DMS79 treated with DMSO at 0.1 percent for 48 hours (cell line): ENCODE measurements around the gene ASTN1.

Experiments
- DNase-seq: peaks from one replicate; lab custom pipeline; 2025; lab: John Stamatoyannopoulos, UW

Gene ASTN1

DNA sequence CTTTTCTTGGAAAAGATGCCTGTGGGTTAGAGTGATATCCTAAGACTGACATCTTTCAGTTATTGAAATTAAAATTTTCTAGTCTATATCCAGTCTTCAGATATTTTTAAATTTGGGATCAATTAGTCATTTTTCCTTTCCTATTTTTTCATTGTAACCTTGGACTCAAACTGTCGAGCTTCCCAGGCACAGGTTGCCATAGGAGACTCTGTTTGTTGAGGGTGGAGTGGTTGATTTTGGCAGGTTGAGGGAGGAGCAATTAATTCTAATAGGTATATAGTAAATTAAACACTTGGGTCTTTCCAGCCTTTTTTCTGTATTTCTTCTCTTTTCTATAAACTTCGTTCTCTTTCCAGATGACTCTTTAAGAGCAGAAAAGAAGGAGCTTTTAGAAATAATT is 326.8 kb downstream of the ASTN1 start:
- DNase-seq: no peak

DNA sequence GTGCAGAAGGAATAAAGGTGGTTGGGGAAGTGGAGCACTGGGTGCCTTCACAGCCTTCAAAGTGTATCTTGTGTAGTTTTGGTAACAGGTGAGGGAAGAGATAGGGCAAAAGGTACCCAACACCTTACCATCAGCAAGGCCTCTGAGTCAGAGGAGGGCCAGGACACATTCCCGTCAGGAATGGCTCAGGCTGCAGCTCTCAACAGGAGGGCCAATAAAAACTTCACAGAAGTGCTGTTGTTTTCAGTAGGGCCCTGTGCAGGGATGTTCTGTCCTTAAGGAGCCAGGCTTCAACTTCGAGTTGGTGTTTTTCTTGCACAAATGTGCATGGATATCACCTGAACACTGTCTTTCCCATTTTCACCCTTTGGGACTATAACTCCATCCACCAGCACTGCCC is 333.4 kb downstream of the ASTN1 start:
- no peak for DNase-seq

DNA sequence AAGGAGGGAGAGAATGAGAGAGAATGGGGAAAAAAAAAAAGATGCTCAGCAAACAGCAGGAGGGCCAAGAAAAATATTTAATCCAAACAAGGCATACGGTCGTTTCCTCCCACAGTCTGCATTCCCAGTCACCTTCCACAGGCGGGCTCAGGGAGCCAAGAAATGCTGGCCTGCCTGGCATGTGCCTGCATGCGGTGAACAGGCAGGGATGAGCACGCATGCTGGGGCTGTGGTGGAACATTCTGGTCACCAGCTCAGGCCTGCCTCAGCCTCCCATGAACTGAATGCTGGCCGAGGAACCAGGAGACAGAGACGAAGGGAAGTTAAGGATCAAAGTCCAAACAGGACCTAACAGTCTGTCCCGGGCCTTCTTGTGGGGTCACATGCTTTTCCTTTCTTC is 335.3 kb downstream of the ASTN1 start:
- DNase-seq: no peak

DNA sequence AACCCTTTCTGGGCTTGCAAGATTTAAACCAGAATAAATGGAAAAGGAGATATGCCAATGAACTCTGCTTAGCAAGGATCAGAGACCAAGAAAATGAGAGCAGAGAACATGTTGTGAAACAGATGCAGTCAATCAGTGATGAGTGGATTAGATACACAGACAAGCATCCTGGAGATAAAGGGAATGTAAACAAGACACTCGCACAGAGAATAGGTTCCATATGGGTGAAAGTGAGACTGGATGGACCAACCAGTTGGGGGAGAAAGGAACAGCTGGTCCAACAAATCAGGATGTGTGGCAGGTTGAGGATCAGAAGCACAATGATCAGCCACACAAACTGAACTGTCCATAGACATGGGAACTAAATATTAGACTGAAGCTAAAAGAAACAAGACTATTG is 338.2 kb downstream of the ASTN1 start:
- DNase-seq: no peak

DNA sequence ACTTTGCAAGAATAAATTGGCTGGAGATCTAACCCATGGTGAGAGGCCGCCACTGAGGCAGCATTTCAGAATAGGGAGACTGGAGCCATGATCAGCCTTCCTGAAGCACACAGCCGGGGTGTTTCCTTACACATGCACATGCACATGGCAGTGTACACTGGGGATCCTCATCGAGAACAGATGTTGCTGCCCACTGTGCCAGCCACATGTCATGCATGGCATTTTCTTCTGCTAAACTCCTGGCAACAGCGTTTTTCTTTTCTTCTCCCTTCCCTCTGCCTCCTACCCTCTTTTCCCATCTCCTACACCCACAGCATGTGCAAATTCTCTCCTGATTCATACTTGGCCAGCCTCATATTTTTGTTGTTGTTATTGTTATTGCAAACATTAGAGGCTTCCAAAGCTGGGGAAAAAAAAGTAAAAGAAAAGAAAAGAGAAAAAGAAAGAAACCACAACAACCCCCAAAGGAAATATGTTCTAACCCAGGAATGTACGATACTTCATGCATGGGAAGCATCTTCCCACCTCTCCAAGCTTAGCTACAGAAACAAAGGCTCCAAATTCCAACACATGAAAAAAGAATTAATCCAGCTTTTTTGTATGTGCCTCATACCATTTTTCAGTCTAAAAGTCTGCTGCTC is 344.0 kb downstream of the ASTN1 start:
- no peak for DNase-seq

DNA sequence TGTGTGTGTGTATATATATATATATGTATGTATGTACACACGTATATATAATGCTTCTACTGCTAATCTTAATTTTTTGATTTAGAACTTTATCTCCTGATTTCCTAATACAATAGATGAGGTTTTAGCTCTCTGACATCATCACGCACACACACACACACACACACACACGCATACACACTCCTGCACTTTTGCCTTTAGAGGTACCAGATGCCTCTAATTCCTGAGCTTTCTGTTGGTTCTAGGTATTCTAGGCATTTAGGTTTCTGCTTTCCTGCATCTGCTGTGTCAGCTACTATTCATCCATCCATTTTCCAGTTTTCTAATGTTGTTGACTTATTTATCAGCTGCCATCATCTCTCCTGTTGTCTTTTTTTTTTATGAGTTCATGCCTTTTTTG is 348.3 kb downstream of the ASTN1 start:
- DNase-seq: no peak

DNA sequence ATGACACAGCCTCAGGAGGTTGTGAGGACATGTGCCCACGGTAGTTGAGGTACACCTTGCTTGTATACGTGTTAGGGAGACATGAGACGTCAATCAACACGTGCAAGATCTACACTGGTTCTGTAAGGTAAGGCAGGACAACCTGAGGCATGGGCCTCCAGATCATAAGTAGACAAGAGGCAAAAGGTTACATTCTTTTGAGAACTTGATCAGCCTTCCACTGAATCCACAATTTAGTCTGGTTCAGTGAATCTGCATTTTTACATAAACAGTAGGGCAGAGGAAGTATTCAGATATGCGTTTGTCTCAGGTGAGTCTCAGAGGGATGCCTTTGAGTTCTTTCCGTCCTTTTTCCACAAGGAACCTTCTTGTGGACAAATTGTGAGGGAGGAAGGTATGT is 348.9 kb downstream of the ASTN1 start:
- no peak for DNase-seq

DNA sequence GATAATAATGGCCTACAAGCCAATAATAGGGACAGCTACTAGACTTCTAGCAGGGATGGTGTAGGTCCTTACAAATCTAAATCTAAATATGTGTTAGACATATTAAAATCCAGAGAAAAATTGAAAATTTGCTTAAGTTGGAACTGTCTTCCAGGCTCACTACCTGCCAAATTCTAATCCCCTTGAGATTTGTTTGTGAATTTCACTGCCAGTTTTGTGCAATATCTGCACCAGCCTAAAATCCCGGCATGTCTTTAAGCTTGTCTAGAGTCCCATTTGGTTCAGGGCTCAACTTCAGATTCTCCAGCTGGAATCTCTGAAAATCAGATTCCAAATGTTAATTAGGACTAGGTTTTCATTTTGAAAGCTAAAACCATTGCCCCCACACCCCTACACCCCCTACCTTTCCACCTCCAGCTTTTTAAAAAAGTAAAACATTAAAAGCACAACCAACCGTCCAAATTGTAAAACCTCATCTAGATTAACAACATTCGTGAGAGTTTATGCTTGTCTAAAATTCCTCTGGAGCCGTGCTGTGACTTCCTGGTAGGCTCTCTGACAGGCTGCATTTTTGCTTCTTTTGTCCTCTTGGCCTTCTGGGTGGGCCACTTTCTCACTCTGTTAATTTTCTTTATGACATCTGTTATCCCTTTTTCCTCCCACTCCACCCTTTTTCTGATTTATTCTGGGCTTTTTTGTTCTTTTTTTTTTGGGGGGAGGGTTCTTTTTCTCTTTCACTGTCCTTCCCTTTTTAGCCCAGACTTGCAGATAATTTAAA is 352.8 kb downstream of the ASTN1 start:
- DNase-seq: no peak

DNA sequence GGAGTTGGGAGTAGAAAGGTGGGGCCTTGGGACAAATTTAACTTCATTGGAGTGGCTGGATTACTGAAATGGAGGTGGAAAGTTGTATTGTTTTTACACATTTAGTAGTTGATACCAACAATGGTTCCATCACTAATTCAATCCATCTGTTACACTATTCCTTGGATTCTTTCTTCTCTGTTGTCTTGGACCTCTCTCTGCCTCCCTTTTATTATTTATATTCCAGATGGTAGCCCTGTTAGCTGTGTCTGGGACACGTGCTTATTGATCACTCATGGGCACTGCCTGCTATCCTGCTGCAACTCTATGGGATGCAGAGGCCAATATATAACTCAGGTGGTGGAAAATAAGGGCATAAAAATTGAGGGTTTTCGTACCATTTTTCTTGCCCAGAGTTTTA is 355.2 kb downstream of the ASTN1 start:
- DNase-seq: no peak
